AG04449 (cell line): ENCODE results near the gene TSPEAR.

Experiments
- CTCF ChIA-PET: fragments of 350-600 bp; formaldehyde crosslinking; extraction: SDS; loops from one replicate; lab custom pipeline; 2021; ENCODE audit warnings: antibody characterized with exemption; lab: Yijun Ruan, JAX
- POLR2A ChIA-PET: fragments of 400-600, 350-600 bp; formaldehyde crosslinking; extraction: SDS; loops from one replicate; lab custom pipeline; 2020; ENCODE audit warnings: antibody characterized with exemption, inconsistent platforms; lab: Yijun Ruan, JAX
- DNase-seq: peaks from one replicate; pipeline ENCODE4 v3.0.0-alpha.2; 2010; ENCODE audit warnings: low read depth, low spot score
- H3K4me3 ChIP-seq: 2 replicates; pipeline ENCODE4 v1.5.1; 2011; ENCODE audit warnings: low read depth, mild to moderate bottlenecking, control low read depth, low read length
- CTCF ChIP-seq: IDR thresholded peaks from one replicate; pipeline ENCODE4 v1.5.1; 2011; ENCODE audit warnings: mild to moderate bottlenecking, moderate library complexity, low read length, control low read depth, inconsistent platforms; ENCODE audit not compliant: insufficient read depth; ENCODE audit errors: missing control alignments

The TSPEAR gene

GRCh38 chr21:44448651-44449131, 262.7 kb downstream of the TSPEAR start:
- ChIA-PET CTCF (no interaction called here), POLR2A (no interaction called here)
- no peak for TF ChIP-seq CTCF
- H3K4me3 ChIP-seq: no peak overlapping the region
- no peak for DNase-seq
